Stomach smooth muscle (tissue), 2 donors: ENCODE data around the gene METTL15.
"Not testable (repeated sequence)": the region's sequence is repeated elsewhere in the genome, so short reads cannot be mapped to it uniquely, and the experiment has no call there.

Source experiments
- H3K27ac ChIP-seq: one replicate; pipeline ENCODE4 v1.7.0; 2013; ENCODE audit warnings: mild to moderate bottlenecking, low read length, inconsistent platforms
- H3K27me3 ChIP-seq, 2 donors: one replicate each; pipeline ENCODE4 v1.7.0; 2013; ENCODE audit warnings: low read length in 2 of 2; ENCODE audit not compliant: insufficient read depth in 2 of 2, control insufficient read depth in 1 of 2
- H3K36me3 ChIP-seq, 2 donors: one replicate each; pipeline ENCODE4 v1.7.0; 2013; ENCODE audit warnings: low read length in 2 of 2; ENCODE audit not compliant: control insufficient read depth in 2 of 2, insufficient read depth in 2 of 2
- H3K4me1 ChIP-seq: one replicate; pipeline ENCODE4 v1.7.0; 2013; ENCODE audit warnings: low read length; ENCODE audit not compliant: control insufficient read depth, insufficient read depth
- H3K4me3 ChIP-seq, 2 donors: one replicate each; pipeline ENCODE4 v1.7.0; 2013; ENCODE audit warnings: low read length in 2 of 2
- H3K9ac ChIP-seq, 2 donors: one replicate each; pipeline ENCODE4 v1.7.0; 2013; ENCODE audit warnings: low read length in 2 of 2, mild to moderate bottlenecking in 1 of 2
- H3K9me3 ChIP-seq, 2 donors: one replicate each; pipeline ENCODE4 v1.7.0; 2013; ENCODE audit warnings: low read length in 2 of 2; ENCODE audit not compliant: control insufficient read depth in 2 of 2
- donor health status: healthy.
- donor health status: Pancreatic carcinoma.

METTL15 gene

DNA sequence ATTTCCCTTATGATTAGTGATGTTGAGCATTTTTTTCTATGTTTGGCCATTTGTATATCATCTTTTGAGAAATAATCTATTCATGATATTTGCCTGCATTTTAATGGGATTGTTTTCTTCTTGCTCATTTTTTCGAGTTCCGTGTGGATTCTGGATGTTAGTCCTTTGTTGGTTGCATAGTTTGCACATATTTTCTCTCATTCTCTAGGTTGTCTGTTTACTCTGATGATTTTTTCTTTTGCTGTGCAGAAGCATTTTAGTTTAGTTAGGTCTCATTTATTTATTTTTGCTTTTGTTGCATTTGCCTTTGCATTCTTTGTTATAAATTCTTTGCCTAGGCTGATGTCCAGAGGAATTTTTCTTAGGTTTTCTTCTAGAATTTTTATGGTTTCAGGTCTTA, 87.3 kb downstream of the METTL15 start:
- Histone ChIP-seq H3K9me3 (peaks cover 0 to 3% of the 10 kb centered on the region in 2 donors), H3K4me1 (no peaks in the 10 kb centered on the region), H3K27ac (no peak overlapping the region), H3K9ac (no peak overlapping the region), H3K27me3 (no peaks in the 10 kb centered on the region), H3K4me3 (no peak overlapping the region), H3K36me3 (no peaks in the 10 kb centered on the region)

DNA sequence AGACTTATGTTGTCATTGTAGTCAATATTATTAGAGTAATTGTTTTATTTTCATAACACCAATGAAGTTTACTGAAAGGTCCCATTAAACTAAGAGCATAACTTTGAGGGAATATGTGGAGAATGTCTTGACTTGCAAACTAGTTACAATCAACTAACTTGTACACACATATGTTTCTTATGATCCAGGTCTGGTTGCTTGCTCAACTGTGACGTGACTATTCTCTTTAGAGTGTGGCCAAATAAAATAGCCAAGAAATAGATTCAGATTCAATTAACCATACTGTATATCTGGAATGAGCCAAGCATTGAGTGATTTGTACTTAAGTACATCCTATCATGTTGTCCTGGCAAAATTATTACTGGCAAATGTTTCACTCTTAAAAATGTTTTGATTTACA, 101.7 kb downstream of the METTL15 start:
- Histone ChIP-seq H3K27me3 (no peaks in the 10 kb centered on the region), H3K4me1 (no peaks in the 10 kb centered on the region), H3K4me3 (no peak overlapping the region), H3K36me3 (no peaks in the 10 kb centered on the region), H3K9ac (no peak overlapping the region), H3K27ac (no peak overlapping the region), H3K9me3 (no peaks in the 10 kb centered on the region)

DNA sequence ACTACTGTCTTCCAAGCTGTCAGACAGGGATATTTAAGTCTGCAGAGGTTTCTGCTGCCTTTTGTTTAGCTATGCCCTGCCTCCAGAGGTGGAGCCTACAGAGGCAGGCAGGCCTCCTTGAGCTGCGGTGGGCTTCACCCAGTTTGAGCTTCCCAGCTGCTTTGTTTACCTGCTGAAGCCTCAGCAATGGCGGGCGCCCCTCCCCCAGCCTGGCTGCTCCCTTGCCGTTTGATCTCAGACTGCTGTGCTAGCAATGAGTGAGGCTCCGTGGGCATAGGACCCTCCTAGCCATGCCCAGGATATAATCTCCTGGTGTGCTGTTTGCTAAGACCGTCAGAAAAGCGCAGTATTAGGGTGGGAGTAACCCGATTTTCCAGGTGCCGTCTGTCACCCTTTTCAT, 113.9 kb downstream of the METTL15 start:
- not testable (repeated sequence) for H3K4me3 ChIP-seq, H3K4me1 ChIP-seq, H3K9me3 ChIP-seq, H3K9ac ChIP-seq, H3K27me3 ChIP-seq, H3K36me3 ChIP-seq, H3K27ac ChIP-seq

DNA sequence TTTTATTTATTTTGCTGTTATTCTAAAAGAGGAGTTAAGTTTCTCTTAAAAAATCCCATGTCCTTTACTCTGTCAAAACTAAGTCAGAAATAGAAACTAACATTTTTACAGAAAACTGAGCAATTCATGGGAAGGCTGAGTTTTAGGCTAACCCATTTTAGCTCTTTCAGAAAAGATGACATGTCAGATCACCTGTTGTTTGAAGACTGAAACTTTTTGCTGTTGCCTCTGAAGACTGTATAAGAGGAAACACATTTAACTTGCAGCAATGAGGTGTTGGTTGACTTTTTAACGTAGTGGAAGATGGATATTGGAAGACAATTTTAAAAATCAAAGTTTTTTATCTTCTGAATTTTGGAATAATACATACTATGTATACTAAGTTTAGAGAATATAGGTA, 115.4 kb downstream of the METTL15 start:
- H3K27me3 ChIP-seq, result no peaks in the 10 kb centered on the region
- no peaks in the 10 kb centered on the region for H3K4me1 ChIP-seq
- H3K27ac ChIP-seq, result no peak overlapping the region
- no peak overlapping the region for H3K4me3 ChIP-seq
- no peaks in the 10 kb centered on the region for H3K9me3 ChIP-seq
- no peak overlapping the region for H3K9ac ChIP-seq
- no peaks in the 10 kb centered on the region for H3K36me3 ChIP-seq

DNA sequence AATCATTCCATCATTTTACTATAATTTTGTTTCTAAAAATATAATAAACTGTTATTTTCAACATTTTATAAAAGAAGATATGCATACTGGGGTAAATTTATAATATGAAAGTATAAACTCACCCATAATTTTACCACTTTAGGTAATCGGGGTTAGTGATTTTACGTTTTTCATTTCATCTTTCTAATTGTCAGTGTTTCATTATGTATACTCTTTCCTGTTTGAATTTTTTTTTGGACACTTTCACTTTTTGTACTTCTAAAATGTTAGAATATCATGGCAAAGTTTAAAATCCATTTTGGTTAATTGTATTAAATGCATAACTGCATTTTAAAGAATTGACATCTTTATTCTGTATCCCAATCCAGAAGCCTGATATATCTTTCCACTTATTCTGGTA, 115.8 kb downstream of the METTL15 start:
- no peak overlapping the region for H3K27ac ChIP-seq
- H3K9me3 ChIP-seq, result no peaks in the 10 kb centered on the region
- H3K27me3 ChIP-seq, result no peaks in the 10 kb centered on the region
- H3K4me1 ChIP-seq, result no peaks in the 10 kb centered on the region
- no peaks in the 10 kb centered on the region for H3K36me3 ChIP-seq
- no peak overlapping the region for H3K4me3 ChIP-seq
- H3K9ac ChIP-seq, result no peak overlapping the region

DNA sequence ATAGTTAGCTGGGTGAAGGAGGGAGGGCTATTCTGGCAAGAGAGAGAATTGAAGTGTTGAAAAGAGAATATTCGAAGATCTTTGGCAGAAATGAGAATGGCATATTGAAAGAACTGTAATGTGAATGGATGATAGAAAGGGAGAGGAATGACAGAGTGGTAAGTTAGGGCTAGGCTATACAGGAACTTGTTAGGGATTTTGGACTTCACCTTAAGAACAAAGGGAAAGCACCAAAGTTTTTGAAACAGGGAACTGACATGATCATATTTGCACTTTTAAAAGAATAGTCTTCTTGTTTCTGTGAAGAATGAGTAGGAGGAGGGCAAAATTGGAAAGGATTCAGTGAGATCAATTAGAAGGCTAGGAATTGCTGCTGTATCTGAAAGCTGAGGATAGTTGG, 119.3 kb downstream of the METTL15 start:
- Histone ChIP-seq H3K4me1 (no peaks in the 10 kb centered on the region), H3K27me3 (no peaks in the 10 kb centered on the region), H3K27ac (no peak overlapping the region), H3K36me3 (no peaks in the 10 kb centered on the region), H3K4me3 (no peak overlapping the region), H3K9ac (no peak overlapping the region), H3K9me3 (no peaks in the 10 kb centered on the region)

DNA sequence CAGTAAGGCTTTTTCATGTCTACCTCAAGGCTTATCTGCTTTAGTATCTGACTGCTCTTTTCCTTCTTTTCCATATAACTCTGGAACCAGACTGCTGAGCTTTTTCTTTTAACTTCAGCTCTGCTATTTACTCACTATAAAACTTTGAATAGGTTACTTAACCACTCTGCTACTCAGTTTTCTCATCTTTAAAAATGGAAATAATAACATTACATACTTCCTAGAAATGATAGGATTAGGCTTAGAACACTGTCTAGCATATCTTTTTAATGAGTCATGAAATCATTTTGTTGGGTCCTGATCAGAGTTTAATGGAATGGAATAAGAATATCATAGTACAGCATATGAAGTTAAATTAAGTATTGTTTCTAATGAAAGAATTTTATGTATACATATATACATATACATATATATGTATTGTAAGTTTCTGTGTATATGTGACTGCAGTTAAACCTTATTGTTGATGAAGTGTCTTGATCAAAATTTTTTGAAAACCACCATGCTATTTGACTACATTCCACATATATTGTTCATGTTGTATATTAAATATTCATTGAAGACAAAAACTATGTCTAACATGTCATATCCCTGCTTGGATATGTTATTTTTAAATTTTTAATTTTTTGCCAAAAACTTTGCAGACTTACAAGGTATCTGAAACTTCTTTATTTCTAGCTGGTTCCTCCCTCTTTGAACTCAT, 120.2 kb downstream of the METTL15 start:
- Histone ChIP-seq H3K4me1 (no peaks in the 10 kb centered on the region), H3K36me3 (no peaks in the 10 kb centered on the region), H3K4me3 (no peak overlapping the region), H3K9ac (no peak overlapping the region), H3K27me3 (no peaks in the 10 kb centered on the region), H3K27ac (no peak overlapping the region), H3K9me3 (no peaks in the 10 kb centered on the region)

DNA sequence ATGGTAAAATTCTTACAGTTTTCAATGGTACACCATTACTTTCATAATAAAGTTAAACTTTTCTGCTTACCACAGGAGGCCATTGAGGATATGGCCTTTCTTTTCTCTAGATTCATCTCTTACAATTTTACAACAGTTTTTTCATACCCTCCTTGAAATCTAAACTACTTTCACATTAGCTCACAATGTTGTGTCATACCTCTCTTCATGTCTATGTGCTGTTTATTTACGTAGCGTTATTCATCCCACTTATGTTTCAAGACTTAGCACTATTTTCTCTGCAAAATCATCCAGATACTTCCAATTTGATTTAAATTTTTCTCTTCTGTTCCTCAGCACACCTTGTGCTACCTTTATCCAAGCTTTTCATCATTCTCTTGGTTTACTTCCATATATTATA, 123.3 kb downstream of the METTL15 start:
- no peaks in the 10 kb centered on the region for H3K9me3 ChIP-seq
- H3K36me3 ChIP-seq, result no peaks in the 10 kb centered on the region
- no peaks in the 10 kb centered on the region for H3K4me1 ChIP-seq
- no peak overlapping the region for H3K27ac ChIP-seq
- no peak overlapping the region for H3K4me3 ChIP-seq
- H3K9ac ChIP-seq, result no peak overlapping the region
- no peaks in the 10 kb centered on the region for H3K27me3 ChIP-seq

DNA sequence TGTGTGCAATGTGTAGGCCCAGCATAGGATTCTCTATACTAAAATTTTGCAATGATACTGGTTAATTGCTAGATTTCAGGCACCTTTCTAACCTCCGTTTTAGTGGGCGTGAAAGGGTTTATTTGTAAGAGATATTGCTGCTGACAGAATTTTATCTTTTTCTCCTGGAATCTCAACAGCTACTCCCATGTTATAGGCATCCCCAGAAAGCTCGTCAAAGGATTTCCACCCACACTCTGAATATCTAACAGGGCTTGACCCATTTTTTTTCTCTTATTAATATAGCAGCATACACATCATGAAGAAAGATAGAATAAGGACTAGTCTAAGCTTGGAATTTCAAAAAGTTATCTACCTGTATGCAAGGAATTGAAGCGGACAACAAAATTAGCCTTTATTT, 124.5 kb downstream of the METTL15 start:
- Histone ChIP-seq H3K27ac (no peak overlapping the region), H3K4me3 (no peak overlapping the region), H3K36me3 (no peaks in the 10 kb centered on the region), H3K4me1 (no peaks in the 10 kb centered on the region), H3K9ac (no peak overlapping the region), H3K27me3 (no peaks in the 10 kb centered on the region), H3K9me3 (no peaks in the 10 kb centered on the region)

DNA sequence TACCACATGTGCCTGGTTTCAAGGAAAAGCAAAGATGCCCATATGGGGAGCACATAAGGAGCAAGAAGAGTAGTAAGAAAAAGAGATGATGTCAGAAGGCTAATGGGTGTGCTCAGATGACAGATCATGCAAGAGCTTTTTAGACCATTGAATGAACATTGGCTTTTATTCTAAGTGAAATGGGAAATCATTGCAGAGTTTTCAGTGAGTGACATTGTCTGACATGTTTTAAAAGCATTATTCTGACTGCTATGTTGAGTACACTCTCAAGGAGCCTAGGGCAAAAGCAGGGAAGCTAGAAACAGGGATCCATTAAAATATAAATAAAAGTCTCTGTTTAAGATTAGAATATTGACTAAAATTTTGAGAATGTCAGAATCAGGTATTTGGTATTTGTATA, 133.6 kb downstream of the METTL15 start:
- Histone ChIP-seq H3K9ac (no peak overlapping the region), H3K9me3 (no peaks in the 10 kb centered on the region), H3K36me3 (no peaks in the 10 kb centered on the region), H3K4me1 (no peaks in the 10 kb centered on the region), H3K27ac (no peak overlapping the region), H3K27me3 (no peaks in the 10 kb centered on the region), H3K4me3 (no peak overlapping the region)

DNA sequence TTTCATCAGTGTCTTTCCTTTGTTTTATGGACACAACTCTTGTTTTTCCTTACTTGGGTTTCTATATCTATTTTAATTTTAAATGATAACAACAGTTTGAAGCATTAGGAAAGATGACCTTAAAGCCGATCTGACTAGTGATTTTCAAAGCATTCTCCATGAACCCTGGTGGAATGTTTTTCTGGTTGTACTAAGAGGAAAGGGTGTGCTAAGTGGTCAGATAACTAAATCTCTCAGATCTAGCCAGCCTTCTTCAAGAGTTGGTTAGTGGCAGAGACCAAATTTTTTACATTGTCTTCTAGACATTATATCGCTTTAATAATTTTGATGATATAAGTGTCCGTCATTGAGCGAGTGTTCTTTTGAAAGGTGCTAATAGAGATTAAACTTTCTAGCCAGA, 134.4 kb downstream of the METTL15 start:
- Histone ChIP-seq H3K4me3 (no peak overlapping the region), H3K36me3 (no peaks in the 10 kb centered on the region), H3K9ac (no peak overlapping the region), H3K4me1 (no peaks in the 10 kb centered on the region), H3K27me3 (no peaks in the 10 kb centered on the region), H3K27ac (no peak overlapping the region), H3K9me3 (no peaks in the 10 kb centered on the region)
